ENCODE data around the gene CFDP1. TPM values are rescaled to one million over a fixed set of nuclear protein-coding genes. Genes with fewer than 3 reads are reported as not detected.
"Not testable (repeated sequence)": the region's sequence is repeated elsewhere in the genome, so short reads cannot be mapped to it uniquely, and the experiment has no call there.

The CFDP1 gene
- polyA plus RNA-seq, 1 donor, result 167 TPM

- no peak for DNase-seq
Observed at GRCh38 chr16:75294773-75295459, 138.4 kb downstream of the CFDP1 start.

DNA sequence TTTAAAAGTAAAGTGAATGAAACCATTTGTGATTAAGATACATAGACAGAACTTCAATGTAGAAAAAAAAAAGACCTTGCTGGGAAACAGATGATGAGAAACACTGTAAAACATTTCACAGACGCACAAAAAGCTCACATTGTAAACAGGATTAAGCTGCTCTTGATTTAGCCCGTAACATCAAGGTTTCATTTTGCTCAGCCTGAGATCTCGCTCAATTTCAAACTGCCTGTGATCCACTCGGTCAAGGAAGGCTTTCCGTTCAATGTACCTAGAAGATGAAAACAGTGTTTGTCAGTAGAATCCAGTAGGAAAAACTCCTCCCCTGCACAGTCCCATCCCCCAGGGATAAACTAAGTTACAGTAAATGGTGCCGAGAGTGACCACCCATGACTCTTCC lies 139.5 kb downstream of the CFDP1 start:
- no peak for DNase-seq

GRCh38 chr16:75293173-75293572 lies 140.1 kb downstream of the CFDP1 start:
- DNase-seq, result no peak

- DNase-seq, result no peak
Observed at GRCh38 chr16:75292691-75293090, 140.6 kb downstream of the CFDP1 start.

DNA sequence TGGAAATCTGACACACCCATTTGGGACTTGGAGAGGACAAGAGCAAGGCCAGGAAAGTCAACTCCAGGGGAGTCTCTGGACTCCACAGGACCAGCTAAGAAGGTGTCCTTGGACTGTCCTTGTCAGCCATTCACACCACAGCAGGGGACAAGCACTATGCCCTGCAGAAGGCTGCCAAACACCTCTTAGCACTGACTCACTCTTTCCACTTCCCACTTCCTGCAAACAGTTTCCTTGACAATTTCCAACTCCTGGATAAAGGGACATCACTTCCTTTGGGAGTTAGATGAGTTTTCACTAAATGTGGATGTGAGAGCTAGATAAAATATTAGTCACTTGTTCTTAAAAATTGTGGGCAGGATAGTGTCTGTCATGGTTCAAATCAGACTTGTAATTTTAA lies 144.1 kb downstream of the CFDP1 start:
- DNase-seq, result no peak

GRCh38 chr16:75288596-75289120 lies 144.6 kb downstream of the CFDP1 start:
- DNase-seq, result no peak

GRCh38 chr16:75288181-75288580 lies 145.1 kb downstream of the CFDP1 start:
- no peak for DNase-seq

DNA sequence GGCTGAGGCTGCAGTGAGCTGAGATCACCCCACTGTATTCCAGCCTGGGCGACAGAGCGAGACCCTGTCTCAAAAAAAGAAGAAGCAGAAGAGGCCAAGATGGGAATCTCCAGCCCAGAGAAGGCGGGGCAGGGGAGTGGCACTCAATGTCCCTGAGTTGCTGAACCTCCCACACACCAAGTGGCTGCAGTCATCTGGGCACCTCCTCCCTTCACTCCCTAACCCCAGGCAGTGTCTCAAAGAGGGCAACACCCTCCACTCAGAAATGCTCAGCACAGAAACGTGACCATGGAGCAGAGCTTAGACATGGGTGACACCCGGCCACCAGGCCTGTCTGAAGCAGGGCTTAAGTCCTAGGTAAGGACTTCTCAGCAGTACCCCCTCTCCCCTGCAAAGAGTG lies 145.6 kb downstream of the CFDP1 start:
- DNase-seq, result no peak

DNA sequence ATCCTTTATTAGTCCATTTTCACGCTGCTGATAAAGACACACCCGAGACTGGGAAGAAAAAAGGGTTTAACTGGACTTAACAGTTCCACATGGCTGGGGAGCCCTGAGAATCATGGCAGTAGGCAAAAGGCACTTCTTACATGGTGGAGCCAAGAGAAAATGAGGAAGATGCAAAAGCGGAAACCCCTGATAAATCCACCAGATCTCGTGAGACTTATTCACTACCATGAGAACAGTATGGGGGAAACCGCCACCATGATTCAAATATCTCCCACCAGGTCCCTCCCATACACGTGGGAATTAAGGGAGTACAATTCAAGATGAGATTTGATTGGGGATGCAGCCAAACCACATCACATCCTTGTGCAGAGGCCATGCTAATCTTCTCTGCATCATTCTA lies 146.9 kb downstream of the CFDP1 start:
- DNase-seq, result no peak

DNA sequence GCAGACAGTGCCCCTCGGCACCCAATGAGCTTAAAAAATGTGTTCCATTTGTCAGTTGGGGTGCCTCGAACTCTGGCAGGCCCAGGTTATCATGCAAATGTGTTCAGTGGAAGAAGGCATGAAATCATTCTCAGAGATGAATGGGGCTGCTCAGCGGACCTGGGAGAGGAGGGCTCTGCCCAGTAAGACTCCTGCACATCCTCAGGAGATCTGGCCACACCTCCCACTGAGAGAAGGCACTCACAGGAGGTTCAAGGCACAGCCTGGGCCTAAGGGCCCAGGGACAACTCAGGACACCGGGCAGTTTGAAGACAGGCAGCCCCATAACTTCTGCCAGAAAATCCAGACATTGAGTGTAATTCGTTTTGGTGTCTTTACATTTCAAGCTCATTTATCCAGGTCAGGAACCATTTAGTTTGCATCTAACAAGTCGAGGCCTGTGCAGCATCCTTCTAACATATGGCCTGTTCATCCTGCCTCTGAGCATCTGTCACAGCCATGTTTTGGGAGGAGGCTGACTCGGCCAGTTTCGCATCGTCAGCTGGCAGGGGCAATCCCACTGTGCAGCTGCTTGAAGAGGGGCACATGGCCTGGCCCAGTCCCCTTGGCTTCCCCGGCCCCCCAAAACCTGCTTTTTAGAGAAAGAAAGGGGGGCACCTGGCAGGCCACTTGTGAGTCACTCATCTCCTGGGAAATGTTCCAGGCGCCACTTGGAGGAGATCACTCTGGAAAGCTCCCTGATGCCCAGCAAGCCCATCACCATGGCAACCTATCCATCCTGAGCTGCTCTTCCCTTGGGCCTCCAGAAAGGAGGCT lies 150.6 kb downstream of the CFDP1 start:
- DNase-seq, result no peak

- DNase-seq, result no peak
Observed at GRCh38 chr16:75281826-75282225, 151.5 kb downstream of the CFDP1 start.

DNA sequence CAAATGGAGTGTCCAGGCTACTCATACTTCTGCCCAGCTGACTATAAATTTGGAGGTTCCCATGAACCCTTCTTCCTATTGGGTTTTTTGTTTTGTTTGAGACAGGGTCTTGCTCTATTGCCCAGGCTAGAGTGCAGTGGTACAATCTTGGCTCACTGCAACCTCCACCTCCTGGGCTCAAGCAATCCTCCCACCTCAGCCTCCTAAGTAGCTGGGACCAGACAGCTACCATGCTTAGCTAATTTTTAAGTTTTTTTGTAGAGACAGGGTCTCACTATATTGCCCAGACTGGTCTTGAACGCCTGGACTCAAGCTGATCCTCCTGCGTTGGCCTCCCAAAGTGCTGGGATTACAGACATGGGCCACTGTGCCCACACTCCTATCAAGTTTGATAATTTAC lies 152.3 kb downstream of the CFDP1 start:
- DNase-seq, result not testable (repeated sequence)

DNA sequence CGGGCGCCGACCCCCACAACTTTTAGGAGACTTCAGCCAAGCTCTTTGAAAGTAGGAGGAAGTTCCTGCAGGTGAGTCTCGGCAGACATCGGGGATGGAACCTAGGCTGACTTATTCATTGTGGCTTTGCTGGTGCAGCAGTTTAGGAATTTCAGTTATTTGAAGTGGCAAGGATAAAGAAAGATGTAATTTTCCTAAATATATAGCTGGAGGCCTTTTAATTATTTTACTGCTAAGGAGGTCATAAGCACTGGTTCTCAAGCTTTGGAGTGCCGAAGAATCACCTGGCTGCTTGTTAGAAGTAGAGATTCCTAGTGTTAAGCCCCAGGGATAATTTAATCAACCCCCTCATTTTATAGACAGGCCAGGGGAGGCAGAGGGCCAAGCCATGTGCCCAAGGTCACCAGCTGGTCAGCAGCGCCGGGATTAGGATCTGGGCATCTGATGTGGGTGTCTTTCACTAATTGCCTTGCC lies 152.9 kb downstream of the CFDP1 start:
- DNase-seq, result no peak

GRCh38 chr16:75279305-75279704 lies 154.0 kb downstream of the CFDP1 start:
- no peak for DNase-seq

- DNase-seq, result no peak
Observed at GRCh38 chr16:75273054-75273925, 160.0 kb downstream of the CFDP1 start.

DNA sequence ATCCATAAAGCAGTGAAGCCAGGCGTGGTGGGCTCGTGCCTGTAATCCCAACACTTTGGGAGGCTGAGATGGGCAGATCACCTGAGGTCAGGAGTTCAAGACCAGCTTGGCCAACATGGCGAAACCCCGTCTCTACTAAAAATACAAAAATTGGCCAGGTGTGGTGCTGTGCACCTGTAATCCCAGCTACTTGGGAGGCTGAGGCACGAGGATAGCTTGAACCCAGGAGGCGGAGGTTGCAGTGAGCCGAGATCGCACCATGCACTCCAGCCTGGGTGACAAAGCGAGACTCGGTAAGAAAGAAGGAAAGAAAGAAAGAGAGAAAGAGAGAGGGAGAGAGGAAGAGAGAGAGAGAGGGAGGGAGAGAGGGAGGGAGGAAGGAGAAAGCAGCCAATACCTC lies 160.7 kb downstream of the CFDP1 start:
- not testable (repeated sequence) for DNase-seq

DNA sequence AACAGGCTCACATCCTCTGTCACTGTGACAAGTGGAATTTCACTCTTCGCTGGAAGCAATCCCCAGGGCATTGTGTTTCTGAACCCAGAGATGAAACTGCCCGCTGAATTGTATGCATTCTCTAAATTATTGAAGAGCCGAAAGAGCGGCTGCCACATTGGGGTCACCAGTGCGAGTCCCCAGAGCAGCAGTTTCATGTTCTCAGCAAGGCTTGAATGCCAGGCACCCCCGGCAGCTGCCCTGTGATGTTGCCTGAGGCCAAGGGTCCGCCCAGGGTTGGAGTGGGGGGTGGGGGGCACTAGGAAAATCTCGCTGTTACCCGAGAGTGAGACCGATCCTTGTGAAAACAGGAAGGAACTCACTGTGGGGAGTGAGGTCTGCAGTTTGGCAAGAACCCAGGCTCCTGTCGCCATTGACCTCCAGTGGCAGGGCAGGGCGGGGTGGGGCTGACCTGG lies 161.2 kb downstream of the CFDP1 start:
- DNase-seq, result no peak

GRCh38 chr16:75271441-75272096 lies 161.7 kb downstream of the CFDP1 start:
- DNase-seq, result no peak

DNA sequence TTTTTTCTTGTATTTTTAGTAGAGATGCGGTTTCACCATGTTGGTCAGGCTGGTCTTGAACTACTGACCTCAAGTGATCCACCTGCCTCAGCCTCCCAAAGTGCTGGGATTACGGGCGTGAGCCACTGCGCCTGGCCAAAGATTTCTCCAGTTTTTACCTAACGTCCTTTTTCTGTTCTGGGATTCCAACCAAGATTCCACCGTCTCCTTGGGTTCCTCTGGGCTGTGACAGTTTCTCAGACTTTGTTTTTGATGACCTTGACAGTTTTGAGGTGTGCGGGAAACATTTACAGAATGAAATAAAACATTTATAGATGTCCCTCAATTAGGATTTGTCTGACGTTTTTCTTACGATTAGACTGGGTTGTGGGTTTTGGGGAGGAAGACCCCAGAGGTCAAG lies 163.9 kb downstream of the CFDP1 start:
- not testable (repeated sequence) for DNase-seq

DNA sequence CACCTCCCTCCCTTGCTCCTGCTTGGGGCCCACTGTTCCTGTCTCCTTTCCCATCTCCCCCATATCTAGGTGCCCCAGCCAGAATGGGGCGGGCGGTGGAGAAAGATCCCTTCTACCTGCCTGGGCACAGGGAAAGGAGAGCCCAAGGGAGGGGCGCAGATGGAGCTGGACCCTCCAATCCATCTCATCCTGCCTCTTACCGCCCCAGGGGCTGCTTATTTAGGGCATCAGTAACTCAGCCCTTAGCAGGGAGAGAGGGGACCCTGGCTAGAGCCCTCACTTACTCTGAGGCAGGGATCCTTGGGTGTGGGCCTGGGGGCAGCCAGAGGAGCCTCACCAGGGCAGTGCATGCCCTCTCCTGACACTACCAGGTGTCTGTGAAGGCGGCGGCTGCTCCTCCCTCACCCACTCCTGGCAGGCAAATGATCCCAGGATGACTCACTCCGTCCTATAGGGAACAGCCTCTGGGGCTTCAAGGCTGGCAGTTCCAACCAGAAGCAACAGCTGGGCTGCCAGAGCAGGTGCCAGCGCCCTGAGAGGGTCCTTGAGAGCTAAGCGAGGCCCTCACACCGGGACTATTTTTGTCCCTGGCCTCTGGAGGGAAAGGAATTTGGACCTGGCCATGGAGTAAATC lies 165.6 kb downstream of the CFDP1 start:
- DNase-seq, result no peak
